ENCODE data around the gene METTL16. TPM values are rescaled to one million over a fixed set of nuclear protein-coding genes. Genes with fewer than 3 reads are reported as not detected.

METTL16 gene
- total RNA-seq, 1 donor, result 14.8 TPM

DNA sequence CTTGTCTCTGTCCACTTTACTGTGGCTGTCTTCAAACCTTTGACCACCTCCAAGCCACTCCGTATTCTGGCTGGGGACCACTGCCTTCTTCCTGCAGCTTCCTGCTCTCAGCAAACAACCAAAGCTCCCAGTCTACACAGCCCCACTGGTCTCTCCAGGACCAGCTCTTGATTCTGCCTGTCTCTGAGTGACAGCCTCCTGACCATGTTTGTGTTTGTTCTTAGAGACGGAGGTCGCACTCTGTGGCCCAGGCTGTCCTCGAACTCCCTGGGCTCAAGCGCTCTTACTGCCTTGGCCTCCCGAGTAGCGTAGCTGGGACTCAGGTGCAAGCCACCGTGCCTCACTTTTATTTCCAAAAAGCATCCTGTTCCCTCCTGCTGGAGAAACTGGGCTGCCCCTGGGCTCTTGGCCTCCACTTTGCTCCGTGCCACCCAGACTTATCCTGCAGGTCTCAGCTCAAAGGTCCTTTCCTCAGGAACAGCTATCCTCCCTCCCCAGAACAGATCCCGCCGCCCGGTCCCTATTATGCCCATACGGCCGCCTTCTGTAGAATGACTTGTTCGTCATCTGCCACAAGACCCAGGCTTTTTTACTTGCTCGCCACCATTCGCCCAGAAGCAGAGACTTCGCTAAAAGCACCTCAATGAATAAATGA, 120.0 kb downstream of the METTL16 start:
- Histone ChIP-seq H3K9me3 (ENCODE audit: low read depth, low read length) (no peaks in the 10 kb centered on the region), H3K36me3 (ENCODE audit: insufficient read depth, low read length) (peaks cover 20% of the 10 kb centered on the region), H3K4me1 (ENCODE audit: insufficient read depth, low read length) (peaks cover 34% of the 10 kb centered on the region), H4K20me1 (ENCODE audit: insufficient read depth, low read length) (peaks cover 27% of the 10 kb centered on the region), H3K79me2 (ENCODE audit: insufficient read depth, low read length) (peaks cover 71% of the 10 kb centered on the region), H3K27ac (ENCODE audit: low read depth, low read length) (peak overlapping the region; percentile 91), H2AFZ (ENCODE audit: low read length) (no peak overlapping the region), H3K27me3 (ENCODE audit: insufficient read depth, low read length) (no peaks in the 10 kb centered on the region), H3K4me2 (ENCODE audit: insufficient read depth, low read length) (peak overlapping the region; percentile 69), H3K4me3 (ENCODE audit: insufficient read depth, low read length) (peak overlapping the region; percentile 86)
- TF ChIP-seq, protein P1, sequence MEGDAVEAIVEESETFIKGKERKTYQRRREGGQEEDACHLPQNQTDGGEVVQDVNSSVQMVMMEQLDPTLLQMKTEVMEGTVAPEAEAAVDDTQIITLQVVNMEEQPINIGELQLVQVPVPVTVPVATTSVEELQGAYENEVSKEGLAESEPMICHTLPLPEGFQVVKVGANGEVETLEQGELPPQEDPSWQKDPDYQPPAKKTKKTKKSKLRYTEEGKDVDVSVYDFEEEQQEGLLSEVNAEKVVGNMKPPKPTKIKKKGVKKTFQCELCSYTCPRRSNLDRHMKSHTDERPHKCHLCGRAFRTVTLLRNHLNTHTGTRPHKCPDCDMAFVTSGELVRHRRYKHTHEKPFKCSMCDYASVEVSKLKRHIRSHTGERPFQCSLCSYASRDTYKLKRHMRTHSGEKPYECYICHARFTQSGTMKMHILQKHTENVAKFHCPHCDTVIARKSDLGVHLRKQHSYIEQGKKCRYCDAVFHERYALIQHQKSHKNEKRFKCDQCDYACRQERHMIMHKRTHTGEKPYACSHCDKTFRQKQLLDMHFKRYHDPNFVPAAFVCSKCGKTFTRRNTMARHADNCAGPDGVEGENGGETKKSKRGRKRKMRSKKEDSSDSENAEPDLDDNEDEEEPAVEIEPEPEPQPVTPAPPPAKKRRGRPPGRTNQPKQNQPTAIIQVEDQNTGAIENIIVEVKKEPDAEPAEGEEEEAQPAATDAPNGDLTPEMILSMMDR (IDR thresholded peaks at IDR 0.05; ENCODE audit: extremely low read depth, low read depth, low read length), result no peak
- peak; percentile 61 for DNase-seq (ENCODE audit: insufficient read length, low spot score, missing footprints)

DNA sequence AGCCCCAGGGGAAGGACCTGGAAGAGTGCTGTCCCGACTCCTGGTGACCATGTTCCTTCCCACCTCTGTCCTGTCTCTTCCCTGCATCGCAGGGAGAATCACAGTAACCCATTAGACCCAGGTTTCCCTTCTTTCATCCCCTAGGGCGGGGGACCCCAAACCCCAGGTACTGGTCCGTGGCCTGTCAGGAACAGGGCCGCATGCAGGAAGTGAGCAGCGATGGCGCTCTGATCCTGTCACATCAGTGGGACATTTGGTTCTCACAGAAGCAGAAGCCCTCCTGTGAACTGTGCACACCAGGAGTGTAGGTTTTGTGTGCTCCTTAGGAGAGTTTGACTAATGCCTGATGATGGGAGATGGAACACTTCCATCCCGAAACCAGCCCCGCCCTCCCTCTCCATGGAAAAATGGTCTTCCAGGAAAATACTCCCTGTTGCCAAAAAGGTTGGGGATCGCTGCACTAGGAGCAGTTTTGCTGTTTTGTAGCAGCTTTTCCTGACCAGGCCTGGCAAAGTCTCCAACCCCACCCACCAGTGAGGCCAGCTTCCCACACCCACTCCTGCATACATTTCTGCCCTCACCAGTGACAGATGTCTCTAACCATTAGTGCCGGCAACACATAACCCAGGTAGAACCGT, 121.4 kb downstream of the METTL16 start:
- TF ChIP-seq, protein P1 (IDR thresholded peaks at IDR 0.05; ENCODE audit: extremely low read depth, low read depth, low read length), result no peak
- Histone ChIP-seq H3K27ac (ENCODE audit: low read depth, low read length) (peak overlapping the region; percentile 56), H3K9me3 (ENCODE audit: low read depth, low read length) (no peaks in the 10 kb centered on the region), H3K27me3 (ENCODE audit: insufficient read depth, low read length) (no peaks in the 10 kb centered on the region), H3K4me1 (ENCODE audit: insufficient read depth, low read length) (peaks cover 20% of the 10 kb centered on the region), H3K4me2 (ENCODE audit: insufficient read depth, low read length) (no peak overlapping the region), H3K79me2 (ENCODE audit: insufficient read depth, low read length) (peaks cover 59% of the 10 kb centered on the region), H3K36me3 (ENCODE audit: insufficient read depth, low read length) (peaks cover 25% of the 10 kb centered on the region), H3K4me3 (ENCODE audit: insufficient read depth, low read length) (no peak overlapping the region), H4K20me1 (ENCODE audit: insufficient read depth, low read length) (peaks cover 23% of the 10 kb centered on the region), H2AFZ (ENCODE audit: low read length) (no peak overlapping the region)
- peak; percentile 92 for DNase-seq (ENCODE audit: insufficient read length, low spot score, missing footprints)

DNA sequence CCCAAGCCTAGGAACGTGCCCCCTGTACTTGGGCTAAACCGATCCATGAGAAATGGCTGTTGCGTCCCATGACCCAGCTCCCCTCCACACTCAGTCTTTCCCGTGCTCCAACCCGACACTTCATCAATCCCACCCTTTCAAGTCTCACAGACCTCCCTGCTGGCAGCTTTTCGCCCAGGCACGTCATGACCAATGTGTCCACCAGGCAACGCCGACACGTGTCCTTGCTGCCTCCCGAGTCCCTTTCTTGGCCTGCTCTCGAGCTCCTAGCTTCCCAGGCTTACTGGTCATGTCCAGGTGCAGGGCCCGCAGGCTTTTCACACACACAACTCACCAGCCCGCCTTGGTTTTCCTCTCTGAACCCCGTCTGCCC, 123.0 kb downstream of the METTL16 start:
- H3K4me1 ChIP-seq (ENCODE audit: insufficient read depth, low read length), result peaks cover 17% of the 10 kb centered on the region
- no peak for DNase-seq (ENCODE audit: insufficient read length, low spot score, missing footprints)
- H3K27me3 ChIP-seq (ENCODE audit: insufficient read depth, low read length), result no peaks in the 10 kb centered on the region
- H4K20me1 ChIP-seq (ENCODE audit: insufficient read depth, low read length), result peaks cover 23% of the 10 kb centered on the region
- peaks cover 31% of the 10 kb centered on the region for H3K36me3 ChIP-seq (ENCODE audit: insufficient read depth, low read length)
- TF ChIP-seq, protein P1 (IDR thresholded peaks at IDR 0.05; ENCODE audit: extremely low read depth, low read depth, low read length), result no peak
- no peaks in the 10 kb centered on the region for H3K9me3 ChIP-seq (ENCODE audit: low read depth, low read length)
- H3K27ac ChIP-seq (ENCODE audit: low read depth, low read length), result no peak overlapping the region
- no peak overlapping the region for H2AFZ ChIP-seq (ENCODE audit: low read length)
- H3K4me3 ChIP-seq (ENCODE audit: insufficient read depth, low read length), result no peak overlapping the region
- H3K79me2 ChIP-seq (ENCODE audit: insufficient read depth, low read length), result peaks cover 44% of the 10 kb centered on the region
- no peak overlapping the region for H3K4me2 ChIP-seq (ENCODE audit: insufficient read depth, low read length)

DNA sequence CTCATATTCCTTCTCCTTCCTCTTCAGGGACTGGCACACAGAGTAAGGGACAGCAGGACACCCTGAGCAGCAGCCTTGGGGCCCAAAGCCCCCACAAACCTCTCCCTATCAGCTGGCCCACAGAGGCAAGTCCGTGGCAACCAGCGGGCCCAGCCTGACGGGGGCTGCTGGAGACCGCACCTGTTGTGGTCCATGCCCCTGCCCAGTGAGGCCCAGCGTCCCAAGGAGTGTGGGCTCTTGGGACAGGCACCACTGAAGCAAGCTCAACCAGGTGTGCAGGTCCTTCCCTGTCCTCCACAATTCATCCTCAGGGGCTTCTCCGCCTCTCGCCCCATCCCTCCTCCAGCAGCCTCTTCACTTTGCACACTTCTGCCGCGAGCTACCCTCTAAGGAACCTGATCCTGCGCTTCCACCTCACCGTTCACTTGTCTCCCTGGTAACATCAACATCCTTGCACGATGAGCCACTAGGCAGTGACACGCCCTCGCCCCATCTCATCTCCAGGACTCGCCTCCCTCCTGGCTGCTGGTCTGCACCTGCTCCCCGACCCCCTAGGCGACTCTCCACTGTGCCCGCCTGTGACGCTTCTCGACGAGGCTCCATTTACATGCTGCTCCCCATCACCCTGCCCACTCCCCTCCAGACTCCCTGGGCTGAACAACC, 123.5 kb downstream of the METTL16 start:
- peaks cover 23% of the 10 kb centered on the region for H4K20me1 ChIP-seq (ENCODE audit: insufficient read depth, low read length)
- DNase-seq (ENCODE audit: insufficient read length, low spot score, missing footprints), result no peak
- no peak overlapping the region for H3K27ac ChIP-seq (ENCODE audit: low read depth, low read length)

More for the DNA sequence above, 123.5 kb downstream of the METTL16 start:
- peaks cover 31% of the 10 kb centered on the region for H3K36me3 ChIP-seq (ENCODE audit: insufficient read depth, low read length)
- no peak overlapping the region for H3K4me2 ChIP-seq (ENCODE audit: insufficient read depth, low read length)
- H3K4me1 ChIP-seq (ENCODE audit: insufficient read depth, low read length), result peaks cover 17% of the 10 kb centered on the region
- no peak overlapping the region for H3K4me3 ChIP-seq (ENCODE audit: insufficient read depth, low read length)
- H3K9me3 ChIP-seq (ENCODE audit: low read depth, low read length), result no peaks in the 10 kb centered on the region
- H2AFZ ChIP-seq (ENCODE audit: low read length), result no peak overlapping the region
- TF ChIP-seq, protein P1 (IDR thresholded peaks at IDR 0.05; ENCODE audit: extremely low read depth, low read depth, low read length), result no peak
- peaks cover 40% of the 10 kb centered on the region for H3K79me2 ChIP-seq (ENCODE audit: insufficient read depth, low read length)
- H3K27me3 ChIP-seq (ENCODE audit: insufficient read depth, low read length), result no peaks in the 10 kb centered on the region

Data from osteoblast (primary cell).